OCI-LY7 (cell line): ENCODE results near the gene SLC8A1. TPM values are rescaled to one million over a fixed set of nuclear protein-coding genes. Genes with fewer than 3 reads are reported as not detected.

Experiments
- BruUV-seq: library from RNA; stranded (reverse); fragments of 400-500 nt; replicated peaks from 2 replicates; lab custom pipeline; 2021; lab: Mats Ljungman, UMichigan
- CTCF ChIA-PET: fragments of 300-600 bp; sonication (Branson Sonifier 250); formaldehyde crosslinking; loops from one replicate; lab custom pipeline; 2022; ENCODE audit warnings: antibody characterized with exemption; ENCODE audit not compliant: unreplicated experiment; lab: Charles Lee
- POLR2A ChIA-PET: fragments of 300-600 bp; sonication (Branson Sonifier 250); formaldehyde crosslinking; loops from one replicate; lab custom pipeline; 2022; ENCODE audit warnings: antibody characterized with exemption; lab: Charles Lee
- DNase-seq: peaks from one replicate; pipeline ENCODE4 v3.0.0-alpha.2; 2015; ENCODE audit warnings: low spot score
- H2AFZ ChIP-seq: fragments of 200-600 bp; sonication (generic), shearing (Covaris generic); 2 replicates; pipeline ENCODE4 v1.6.1; 2014; ENCODE audit warnings: mild to moderate bottlenecking, antibody characterized with exemption, low read length, moderate library complexity
- H3K27ac ChIP-seq: fragments of 200-600 bp; sonication (generic); 2 replicates; pipeline ENCODE4 v1.5.1; 2014; ENCODE audit warnings: mixed run types, low read depth, mild to moderate bottlenecking, moderate library complexity, low read length, inconsistent platforms; ENCODE audit not compliant: poor library complexity, severe bottlenecking
- H3K36me3 ChIP-seq: fragments of 200-600 bp; sonication (generic); 2 replicates; pipeline ENCODE4 v1.6.1; 2014; ENCODE audit warnings: mild to moderate bottlenecking, antibody characterized with exemption, low read length, moderate library complexity, mixed read lengths; ENCODE audit not compliant: insufficient read depth
- H3K4me1 ChIP-seq: fragments of 200-600 bp; sonication (generic); 2 replicates; pipeline ENCODE4 v1.5.1; 2014; ENCODE audit warnings: mild to moderate bottlenecking, low read length; ENCODE audit not compliant: insufficient read depth, poor library complexity, severe bottlenecking
- H3K4me2 ChIP-seq: fragments of 200-600 bp; sonication (generic); 2 replicates; pipeline ENCODE4 v1.6.1; 2014; ENCODE audit warnings: mild to moderate bottlenecking, low read length
- H3K4me3 ChIP-seq: fragments of 200-600 bp; sonication (generic); 2 replicates; pipeline ENCODE4 v1.5.1; 2014; ENCODE audit warnings: mild to moderate bottlenecking, low read depth, low read length; ENCODE audit not compliant: poor library complexity, severe bottlenecking
- H3K79me2 ChIP-seq: fragments of 200-600 bp; sonication (generic); 2 replicates; pipeline ENCODE4 v1.6.1; 2016; ENCODE audit warnings: low read depth, mild to moderate bottlenecking, low read length, moderate library complexity, mixed read lengths; ENCODE audit not compliant: insufficient read depth
- H3K9me2 ChIP-seq: fragments of 200-600 bp; sonication (generic); 2 replicates; pipeline ENCODE4 v1.6.1; 2016; ENCODE audit warnings: mild to moderate bottlenecking, low read length, mixed read lengths; ENCODE audit not compliant: insufficient read depth
- H3K9me3 ChIP-seq: fragments of 200-600 bp; sonication (generic); 2 replicates; pipeline ENCODE4 v1.6.1; 2014; ENCODE audit warnings: mild to moderate bottlenecking, mixed run types, low read length, mixed read lengths
- H4K20me1 ChIP-seq: fragments of 200-600 bp; sonication (generic); 2 replicates; pipeline ENCODE4 v1.6.1; 2014; ENCODE audit warnings: mild to moderate bottlenecking, antibody characterized with exemption, low read length, moderate library complexity, mixed read lengths; ENCODE audit not compliant: insufficient read depth
- CTCF ChIP-seq: fragments of 200-600 bp; sonication (generic); conservative IDR thresholded peaks from 2 replicates; pipeline ENCODE4 v1.5.1; 2014; ENCODE audit warnings: mild to moderate bottlenecking, antibody characterized with exemption, low read length, moderate library complexity, mixed read lengths
- EZH2phosphoT487 ChIP-seq: fragments of 200-600 bp; sonication (generic); IDR thresholded peaks from 2 replicates; pipeline ENCODE4 v1.6.1; 2018; ENCODE audit warnings: low read depth, borderline replicate concordance, mild to moderate bottlenecking, mixed run types, antibody characterized with exemption, low read length, moderate library complexity, mixed read lengths
- intact Hi-C: fragments of 100-400 bp; cut with micrococcal nuclease; formaldehyde crosslinking; loops from one replicate; pipeline ENCODE4 v1.10.0; 2022; ENCODE audit not compliant: unreplicated experiment
- total RNA-seq, 2 experiments: library from RNA; depleted of rRNA in 1 of 2; stranded (reverse); fragments of >200 nt in 1 of 2; shearing (Covaris generic) in 1 of 2; gene quantifications; 2 replicates each; pipeline ENCODE4 v1.2.3, GENCODE V29; 2014 to 2022

The SLC8A1 gene
- total RNA-seq, 2 experiments from 2014 or later, result 3.6 to 7.3 TPM

- H3K9me3 ChIP-seq, result no peaks in the 10 kb centered on the region
- intact Hi-C loops, result no loop called here
- H3K4me3 ChIP-seq, result no peak overlapping the region
- ChIA-PET CTCF (no interaction called here), POLR2A (interaction anchor here (0.7 to 1.6 kb wide), 4 partner anchors 11 to 257 kb away, joined by 3 to 6 read pairs (median 3); no protein-coding TSS in a partner anchor)
- H2AFZ ChIP-seq, result no peak overlapping the region
- H3K4me1 ChIP-seq, result no peaks in the 10 kb centered on the region
- no TSS peak for BruUV-seq
- H4K20me1 ChIP-seq, result no peaks in the 10 kb centered on the region
- no peaks in the 10 kb centered on the region for H3K79me2 ChIP-seq
- H3K9me2 ChIP-seq, result no peaks in the 10 kb centered on the region
- no peak overlapping the region for H3K27ac ChIP-seq
- no peaks in the 10 kb centered on the region for H3K36me3 ChIP-seq
- H3K4me2 ChIP-seq, result no peak overlapping the region
- no peak for TF ChIP-seq EZH2phosphoT487
- TF ChIP-seq CTCF, result no peak
- DNase-seq, result no peak
Measured at GRCh38 chr2:40352041-40352702, 99.7 kb downstream of the SLC8A1 start.

DNA sequence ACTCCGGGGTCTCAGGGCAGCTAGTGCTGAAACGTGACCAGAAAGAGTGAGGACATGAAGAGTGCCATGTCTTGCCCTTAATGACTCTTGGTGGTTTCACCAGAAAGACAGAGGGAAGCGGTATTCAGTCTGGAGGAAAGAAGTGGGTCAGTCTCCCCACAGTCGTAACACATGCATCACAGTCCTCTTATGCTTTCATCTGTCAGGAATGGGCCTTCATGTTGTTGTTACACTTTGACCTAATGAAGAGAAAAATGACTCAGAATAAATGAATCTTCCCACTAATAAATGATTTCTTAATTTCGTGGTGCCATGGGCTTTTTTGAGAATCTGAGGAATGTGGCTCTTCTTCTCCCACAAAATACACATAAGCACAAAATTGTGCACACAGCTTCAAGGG lies 103.2 kb downstream of the SLC8A1 start:
- no TSS peak for BruUV-seq
- TF ChIP-seq CTCF (no peak), EZH2phosphoT487 (no peak)
- Histone ChIP-seq H3K4me1 (no peaks in the 10 kb centered on the region), H3K36me3 (no peaks in the 10 kb centered on the region), H4K20me1 (no peaks in the 10 kb centered on the region), H3K4me3 (no peak overlapping the region), H3K27ac (no peak overlapping the region), H3K79me2 (no peaks in the 10 kb centered on the region), H3K9me2 (no peaks in the 10 kb centered on the region), H3K9me3 (no peaks in the 10 kb centered on the region), H2AFZ (no peak overlapping the region), H3K4me2 (no peak overlapping the region)
- POLR2A ChIA-PET, result no interaction called here
- no peak for DNase-seq
- CTCF ChIA-PET, result no interaction called here
- intact Hi-C loops, result no loop called here

DNA sequence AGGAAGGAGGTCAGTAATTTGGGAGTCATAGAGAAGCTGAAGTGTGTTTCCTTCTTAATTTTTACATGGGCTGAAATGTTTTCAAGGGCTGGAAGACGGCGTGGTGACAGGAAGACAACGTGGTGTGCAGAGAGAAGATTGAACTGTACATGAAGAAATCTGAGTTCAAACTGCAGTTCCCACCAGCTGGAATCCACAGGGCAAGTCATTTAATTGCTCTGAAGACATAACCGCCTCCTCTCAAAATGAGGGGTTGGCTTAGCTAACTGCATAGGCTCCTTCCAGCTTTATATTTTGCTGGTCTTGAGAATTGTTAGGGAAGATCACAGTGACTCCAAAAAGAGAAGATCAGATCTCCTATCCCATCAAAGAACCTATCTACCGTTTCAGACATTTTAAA lies 103.9 kb downstream of the SLC8A1 start:
- H3K36me3 ChIP-seq, result no peaks in the 10 kb centered on the region
- H3K4me3 ChIP-seq, result no peak overlapping the region
- H3K79me2 ChIP-seq, result no peaks in the 10 kb centered on the region
- H4K20me1 ChIP-seq, result no peaks in the 10 kb centered on the region
- H3K9me2 ChIP-seq, result no peaks in the 10 kb centered on the region
- TF ChIP-seq EZH2phosphoT487 (no peak), CTCF (no peak)
- no peak overlapping the region for H3K27ac ChIP-seq
- H3K4me1 ChIP-seq, result no peaks in the 10 kb centered on the region
- no peak overlapping the region for H3K4me2 ChIP-seq
- no peak overlapping the region for H2AFZ ChIP-seq
- POLR2A ChIA-PET, result no interaction called here
- intact Hi-C loops, result no loop called here
- H3K9me3 ChIP-seq, result no peaks in the 10 kb centered on the region
- BruUV-seq, result no TSS peak
- no peak for DNase-seq
- CTCF ChIA-PET, result no interaction called here
